ENCODE data around the gene CAMK2D.

Gene CAMK2D

DNA sequence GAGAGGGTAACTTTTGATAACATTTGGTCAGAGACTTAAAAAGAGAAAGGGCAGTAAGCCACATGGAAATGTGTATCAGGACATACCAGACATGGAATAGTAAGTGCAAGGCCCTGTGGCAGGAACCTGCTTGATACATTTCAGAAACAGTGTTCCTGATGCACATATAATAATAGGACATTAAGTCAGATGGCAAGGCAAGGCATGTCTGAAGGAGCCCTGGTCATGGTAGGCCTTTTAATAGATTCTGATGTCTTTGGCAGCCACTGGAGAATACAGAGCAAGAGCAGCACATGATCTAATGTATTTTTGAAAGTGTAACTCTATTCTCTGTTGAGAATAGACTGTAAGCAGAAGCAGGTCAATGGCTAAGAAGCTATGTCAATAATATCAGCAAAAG, 279.7 kb downstream of the CAMK2D start:
- no peak for ATAC-seq
- TF ChIP-seq BACH2 (CRISPR knock-in tag; IDR thresholded peaks at IDR 0.05; ENCODE audit: borderline replicate concordance), result no peak
- no peak for TF ChIP-seq ZFP30 (CRISPR knock-in tag; IDR thresholded peaks at IDR 0.05)
- no peak for TF ChIP-seq ARNTL (CRISPR knock-in tag; IDR thresholded peaks at IDR 0.05; ENCODE audit: borderline replicate concordance, low read depth)
- no peak for TF ChIP-seq CREB5 (CRISPR knock-in tag; IDR thresholded peaks at IDR 0.05; ENCODE audit: low read depth)
- TF ChIP-seq TOX (CRISPR knock-in tag; IDR thresholded peaks at IDR 0.05; ENCODE audit: borderline replicate concordance), result no peak
- no peak for TF ChIP-seq TCF4 (CRISPR knock-in tag; IDR thresholded peaks at IDR 0.05; ENCODE audit: borderline replicate concordance)
- TF ChIP-seq OSR1 (CRISPR knock-in tag; IDR thresholded peaks at IDR 0.05), result no peak
- TF ChIP-seq PPARA (CRISPR knock-in tag; IDR thresholded peaks at IDR 0.05; ENCODE audit: borderline replicate concordance), result no peak
- TF ChIP-seq RARB (CRISPR knock-in tag; IDR thresholded peaks at IDR 0.05), result no peak
- TF ChIP-seq GLIS3 (CRISPR knock-in tag; IDR thresholded peaks at IDR 0.05), result no peak
- TF ChIP-seq SNAI2 (CRISPR knock-in tag; IDR thresholded peaks at IDR 0.05), result no peak
- TF ChIP-seq ESRRG (CRISPR knock-in tag; IDR thresholded peaks at IDR 0.05), result no peak
- TF ChIP-seq ZNF565 (CRISPR knock-in tag; conservative IDR thresholded peaks at IDR 0.05; ENCODE audit: low read depth), result no peak
- no peak for TF ChIP-seq ZNF8 (CRISPR knock-in tag; IDR thresholded peaks at IDR 0.05)
- TF ChIP-seq CSDC2 (CRISPR knock-in tag; IDR thresholded peaks at IDR 0.05), result no peak
- no peak for TF ChIP-seq ZFP3 (CRISPR knock-in tag; IDR thresholded peaks at IDR 0.05)
- TF ChIP-seq ZC3H10 (CRISPR knock-in tag; IDR thresholded peaks at IDR 0.05), result no peak
- no peak for TF ChIP-seq ZNF70 (CRISPR knock-in tag; IDR thresholded peaks at IDR 0.05)
- TF ChIP-seq, protein P1, sequence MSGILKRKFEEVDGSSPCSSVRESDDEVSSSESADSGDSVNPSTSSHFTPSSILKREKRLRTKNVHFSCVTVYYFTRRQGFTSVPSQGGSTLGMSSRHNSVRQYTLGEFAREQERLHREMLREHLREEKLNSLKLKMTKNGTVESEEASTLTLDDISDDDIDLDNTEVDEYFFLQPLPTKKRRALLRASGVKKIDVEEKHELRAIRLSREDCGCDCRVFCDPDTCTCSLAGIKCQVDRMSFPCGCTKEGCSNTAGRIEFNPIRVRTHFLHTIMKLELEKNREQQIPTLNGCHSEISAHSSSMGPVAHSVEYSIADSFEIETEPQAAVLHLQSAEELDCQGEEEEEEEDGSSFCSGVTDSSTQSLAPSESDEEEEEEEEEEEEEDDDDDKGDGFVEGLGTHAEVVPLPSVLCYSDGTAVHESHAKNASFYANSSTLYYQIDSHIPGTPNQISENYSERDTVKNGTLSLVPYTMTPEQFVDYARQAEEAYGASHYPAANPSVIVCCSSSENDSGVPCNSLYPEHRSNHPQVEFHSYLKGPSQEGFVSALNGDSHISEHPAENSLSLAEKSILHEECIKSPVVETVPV (CRISPR knock-in tag; IDR thresholded peaks at IDR 0.05), result no peak
- TF ChIP-seq, protein P2, sequence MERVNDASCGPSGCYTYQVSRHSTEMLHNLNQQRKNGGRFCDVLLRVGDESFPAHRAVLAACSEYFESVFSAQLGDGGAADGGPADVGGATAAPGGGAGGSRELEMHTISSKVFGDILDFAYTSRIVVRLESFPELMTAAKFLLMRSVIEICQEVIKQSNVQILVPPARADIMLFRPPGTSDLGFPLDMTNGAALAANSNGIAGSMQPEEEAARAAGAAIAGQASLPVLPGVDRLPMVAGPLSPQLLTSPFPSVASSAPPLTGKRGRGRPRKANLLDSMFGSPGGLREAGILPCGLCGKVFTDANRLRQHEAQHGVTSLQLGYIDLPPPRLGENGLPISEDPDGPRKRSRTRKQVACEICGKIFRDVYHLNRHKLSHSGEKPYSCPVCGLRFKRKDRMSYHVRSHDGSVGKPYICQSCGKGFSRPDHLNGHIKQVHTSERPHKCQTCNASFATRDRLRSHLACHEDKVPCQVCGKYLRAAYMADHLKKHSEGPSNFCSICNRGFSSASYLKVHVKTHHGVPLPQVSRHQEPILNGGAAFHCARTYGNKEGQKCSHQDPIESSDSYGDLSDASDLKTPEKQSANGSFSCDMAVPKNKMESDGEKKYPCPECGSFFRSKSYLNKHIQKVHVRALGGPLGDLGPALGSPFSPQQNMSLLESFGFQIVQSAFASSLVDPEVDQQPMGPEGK (CRISPR knock-in tag; IDR thresholded peaks at IDR 0.05; ENCODE audit: borderline replicate concordance), result no peak

- TF ChIP-seq, protein P1 (CRISPR knock-in tag; IDR thresholded peaks at IDR 0.05), result no peak
- no peak for ATAC-seq
Observed at GRCh38 chr4:113480109-113480508, 281.4 kb downstream of the CAMK2D start.

GRCh38 chr4:113478032-113478431, 283.5 kb downstream of the CAMK2D start:
- ATAC-seq, result no peak
- TF ChIP-seq TOX (CRISPR knock-in tag; IDR thresholded peaks at IDR 0.05; ENCODE audit: borderline replicate concordance) (no peak), ZFP3 (CRISPR knock-in tag; IDR thresholded peaks at IDR 0.05) (no peak), POU6F1 (CRISPR knock-in tag; IDR thresholded peaks at IDR 0.05; ENCODE audit: borderline replicate concordance, low read depth) (no peak), GLIS3 (CRISPR knock-in tag; IDR thresholded peaks at IDR 0.05) (no peak), OSR1 (CRISPR knock-in tag; IDR thresholded peaks at IDR 0.05) (no peak), ESRRG (CRISPR knock-in tag; IDR thresholded peaks at IDR 0.05) (no peak), ZNF70 (CRISPR knock-in tag; IDR thresholded peaks at IDR 0.05) (no peak), PPARA (CRISPR knock-in tag; IDR thresholded peaks at IDR 0.05; ENCODE audit: borderline replicate concordance) (no peak), CSDC2 (CRISPR knock-in tag; IDR thresholded peaks at IDR 0.05) (no peak), ZC3H10 (CRISPR knock-in tag; IDR thresholded peaks at IDR 0.05) (no peak), ZNF8 (CRISPR knock-in tag; IDR thresholded peaks at IDR 0.05) (no peak), SNAI2 (CRISPR knock-in tag; IDR thresholded peaks at IDR 0.05) (no peak), BACH2 (CRISPR knock-in tag; IDR thresholded peaks at IDR 0.05; ENCODE audit: borderline replicate concordance) (no peak), ZFP30 (CRISPR knock-in tag; IDR thresholded peaks at IDR 0.05) (no peak), CREB5 (CRISPR knock-in tag; IDR thresholded peaks at IDR 0.05; ENCODE audit: low read depth) (no peak)
- TF ChIP-seq, protein P1 (CRISPR knock-in tag; IDR thresholded peaks at IDR 0.05), result no peak
- TF ChIP-seq, protein P2 (CRISPR knock-in tag; IDR thresholded peaks at IDR 0.05; ENCODE audit: borderline replicate concordance), result no peak
